Endothelial cell (in vitro differentiated cells): ENCODE results near the gene DMD. TPM values are rescaled to one million over a fixed set of nuclear protein-coding genes. Genes with fewer than 3 reads are reported as not detected.
A peak's percentile ranks its signal among the peaks of the same experiment; 100 is the strongest.
"Not testable (repeated sequence)": the region's sequence is repeated elsewhere in the genome, so short reads cannot be mapped to it uniquely, and the experiment has no call there.

Source experiments
- DNase-seq: peaks from one replicate; pipeline ENCODE4 v3.0.0; 2021; ENCODE audit warnings: low spot score
- H3K27ac Mint-ChIP-seq: one replicate; pipeline ENCODE4 v1.8.0; 2021; ENCODE audit warnings: mixed read lengths, inconsistent platforms; ENCODE audit not compliant: unreplicated experiment
- H3K27me3 Mint-ChIP-seq: one replicate; pipeline ENCODE4 v1.8.0; 2021; ENCODE audit warnings: mild to moderate bottlenecking, moderate library complexity, mixed read lengths, inconsistent platforms; ENCODE audit not compliant: unreplicated experiment
- H3K36me3 Mint-ChIP-seq: one replicate; pipeline ENCODE4 v1.8.0; 2021; ENCODE audit warnings: mild to moderate bottlenecking, low read depth, mixed read lengths, inconsistent platforms; ENCODE audit not compliant: unreplicated experiment
- H3K4me1 Mint-ChIP-seq: one replicate; pipeline ENCODE4 v1.8.0; 2021; ENCODE audit warnings: mild to moderate bottlenecking, mixed read lengths, inconsistent platforms; ENCODE audit not compliant: unreplicated experiment
- H3K4me3 Mint-ChIP-seq: one replicate; pipeline ENCODE4 v1.8.0; 2021; ENCODE audit warnings: mild to moderate bottlenecking, mixed read lengths, inconsistent platforms; ENCODE audit not compliant: unreplicated experiment
- H3K9me3 Mint-ChIP-seq: one replicate; pipeline ENCODE4 v1.8.0; 2021; ENCODE audit warnings: mixed read lengths, inconsistent platforms; ENCODE audit not compliant: unreplicated experiment
- total RNA-seq: library from RNA; stranded (reverse); fragmentation: NEBNext Ultra II Directional; extraction: Animal tissue kit (Norgen Biotek cat#: 25700); gene quantifications from one replicate; pipeline ENCODE4 v1.2.1, GENCODE V29; 2021; ENCODE audit not compliant: unreplicated experiment
- TF ChIP-seq, protein P1 (sequence below): fragments of 200-600 bp; sonication (generic); IDR thresholded peaks from one replicate; pipeline ENCODE4 v1.5.0; 2021; ENCODE audit warnings: antibody characterized with exemption; ENCODE audit not compliant: unreplicated experiment

The DMD gene
- total RNA-seq, 1 donor from 2014 or later, result 5.5 TPM

DNA sequence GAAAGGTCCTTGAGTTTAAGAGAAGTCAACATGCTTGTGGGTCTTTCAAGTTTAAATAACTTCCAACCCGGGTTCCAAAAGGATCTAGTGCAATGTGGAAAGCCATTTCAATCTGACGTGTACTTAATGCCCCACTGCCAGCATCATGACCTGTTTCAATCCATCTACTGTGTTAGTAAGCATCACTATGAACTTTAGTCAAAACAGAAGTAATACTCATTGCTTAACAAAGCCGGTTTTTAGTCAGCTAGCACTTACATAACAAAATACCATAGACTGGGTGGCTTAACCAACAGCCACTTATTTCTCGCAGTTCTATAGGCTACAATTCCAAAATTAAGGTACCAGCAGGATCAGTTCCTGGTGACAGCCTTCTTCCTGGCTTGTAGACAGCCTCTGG, 677.5 kb downstream of the DMD start:
- no peaks in the 10 kb centered on the region for H3K36me3 Mint-ChIP-seq
- TF ChIP-seq, protein P1, sequence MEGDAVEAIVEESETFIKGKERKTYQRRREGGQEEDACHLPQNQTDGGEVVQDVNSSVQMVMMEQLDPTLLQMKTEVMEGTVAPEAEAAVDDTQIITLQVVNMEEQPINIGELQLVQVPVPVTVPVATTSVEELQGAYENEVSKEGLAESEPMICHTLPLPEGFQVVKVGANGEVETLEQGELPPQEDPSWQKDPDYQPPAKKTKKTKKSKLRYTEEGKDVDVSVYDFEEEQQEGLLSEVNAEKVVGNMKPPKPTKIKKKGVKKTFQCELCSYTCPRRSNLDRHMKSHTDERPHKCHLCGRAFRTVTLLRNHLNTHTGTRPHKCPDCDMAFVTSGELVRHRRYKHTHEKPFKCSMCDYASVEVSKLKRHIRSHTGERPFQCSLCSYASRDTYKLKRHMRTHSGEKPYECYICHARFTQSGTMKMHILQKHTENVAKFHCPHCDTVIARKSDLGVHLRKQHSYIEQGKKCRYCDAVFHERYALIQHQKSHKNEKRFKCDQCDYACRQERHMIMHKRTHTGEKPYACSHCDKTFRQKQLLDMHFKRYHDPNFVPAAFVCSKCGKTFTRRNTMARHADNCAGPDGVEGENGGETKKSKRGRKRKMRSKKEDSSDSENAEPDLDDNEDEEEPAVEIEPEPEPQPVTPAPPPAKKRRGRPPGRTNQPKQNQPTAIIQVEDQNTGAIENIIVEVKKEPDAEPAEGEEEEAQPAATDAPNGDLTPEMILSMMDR, result no peak
- DNase-seq, result no peak
- no peak overlapping the region for H3K4me3 Mint-ChIP-seq
- H3K4me1 Mint-ChIP-seq, result no peaks in the 10 kb centered on the region
- H3K9me3 Mint-ChIP-seq, result no peaks in the 10 kb centered on the region
- no peaks in the 10 kb centered on the region for H3K27me3 Mint-ChIP-seq
- no peak overlapping the region for H3K27ac Mint-ChIP-seq

GRCh38 chrX:32532262-32532661, 679.1 kb downstream of the DMD start:
- Mint-ChIP-seq H3K27me3 (no peaks in the 10 kb centered on the region), H3K36me3 (no peaks in the 10 kb centered on the region), H3K4me3 (no peak overlapping the region), H3K4me1 (no peaks in the 10 kb centered on the region), H3K9me3 (no peaks in the 10 kb centered on the region), H3K27ac (no peak overlapping the region)
- DNase-seq, result no peak
- TF ChIP-seq, protein P1, result no peak

GRCh38 chrX:32530802-32531403, 680.4 kb downstream of the DMD start:
- no peaks in the 10 kb centered on the region for H3K4me1 Mint-ChIP-seq
- H3K4me3 Mint-ChIP-seq, result no peak overlapping the region
- no peaks in the 10 kb centered on the region for H3K27me3 Mint-ChIP-seq
- TF ChIP-seq, protein P1, result peak; percentile 52
- H3K36me3 Mint-ChIP-seq, result no peaks in the 10 kb centered on the region
- DNase-seq, result peak; percentile 5
- no peaks in the 10 kb centered on the region for H3K9me3 Mint-ChIP-seq
- no peak overlapping the region for H3K27ac Mint-ChIP-seq

- H3K4me1 Mint-ChIP-seq, H3K36me3 Mint-ChIP-seq, H3K27me3 Mint-ChIP-seq, H3K4me3 Mint-ChIP-seq, H3K27ac Mint-ChIP-seq, DNase-seq, H3K9me3 Mint-ChIP-seq: not testable (repeated sequence)
Observed at GRCh38 chrX:32528451-32528850, 682.9 kb downstream of the DMD start.

DNA sequence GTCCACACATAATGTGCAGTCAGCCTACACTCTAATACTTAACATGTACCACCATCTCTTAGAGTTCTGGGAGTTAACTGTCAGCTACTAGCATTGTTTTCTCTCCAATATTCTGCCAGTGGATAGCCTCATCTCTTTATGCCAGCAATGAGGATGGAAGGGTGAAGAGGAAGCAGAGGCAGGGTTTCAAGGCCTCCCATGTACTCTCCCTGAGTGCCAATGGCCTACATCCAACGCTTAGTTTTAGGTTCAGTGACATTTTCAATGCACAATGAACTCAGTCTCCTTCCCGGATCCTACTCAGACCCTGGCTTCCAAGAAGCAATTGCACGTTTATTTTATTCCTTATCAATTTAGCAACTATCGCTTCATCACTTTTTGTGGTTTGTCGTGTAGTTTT, 686.1 kb downstream of the DMD start:
- Mint-ChIP-seq H3K27me3 (no peaks in the 10 kb centered on the region), H3K4me1 (no peaks in the 10 kb centered on the region), H3K4me3 (no peak overlapping the region), H3K9me3 (no peaks in the 10 kb centered on the region), H3K36me3 (no peaks in the 10 kb centered on the region), H3K27ac (no peak overlapping the region)
- TF ChIP-seq, protein P1, result no peak
- no peak for DNase-seq
